IMR-90 (cell line): ENCODE measurements around the gene CELA2B. TPM values are rescaled to one million over a fixed set of nuclear protein-coding genes. Genes with fewer than 3 reads are reported as not detected.

Experiments used
- ATAC-seq: fragments of 200-7000 bp; cut with Tn5 transposase; 2 replicates; pipeline ENCODE4 v1.9.1; 2020; ENCODE audit warnings: low read depth, mild to moderate bottlenecking, moderate library complexity
- BruUV-seq: library from RNA; stranded (reverse); fragments of 400-500 nt; replicated peaks from 2 replicates; lab custom pipeline; 2021; lab: Mats Ljungman, UMichigan
- CTCF ChIA-PET: fragments of 300-600 bp; formaldehyde crosslinking; extraction: SDS; loops from one replicate; lab custom pipeline; 2021; ENCODE audit warnings: antibody characterized with exemption; lab: Yijun Ruan, JAX
- POLR2A ChIA-PET: fragments of 300-600 bp; sonication (Branson Sonifier 250); formaldehyde crosslinking; loops from one replicate; lab custom pipeline; 2022; ENCODE audit warnings: antibody characterized with exemption; ENCODE audit not compliant: unreplicated experiment; lab: Charles Lee
- DNase-seq: peaks from one replicate; pipeline ENCODE4 v3.0.0; 2013
- H2AFZ ChIP-seq: replicated peaks from 2 replicates; pipeline ENCODE3; 2013; ENCODE audit warnings: low read length, mild to moderate bottlenecking; ENCODE audit not compliant: poor library complexity
- H2AK5ac ChIP-seq: 2 replicates; pipeline ENCODE4 v1.6.1; 2013; ENCODE audit warnings: low read depth, low read length, inconsistent platforms
- H2AK9ac ChIP-seq: replicated peaks from 2 replicates; pipeline ENCODE3; 2013; ENCODE audit warnings: mild to moderate bottlenecking, low read depth, low read length, moderate library complexity; ENCODE audit not compliant: poor library complexity
- H2BK120ac ChIP-seq: 2 replicates; pipeline ENCODE4 v1.6.1; 2013; ENCODE audit warnings: low read depth, low read length, inconsistent platforms
- H2BK15ac ChIP-seq: 3 replicates; pipeline ENCODE4 v1.6.1; 2013; ENCODE audit warnings: low read depth, low read length, inconsistent platforms
- H2BK20ac ChIP-seq: 2 replicates; pipeline ENCODE4 v1.6.1; 2013; ENCODE audit warnings: low read depth, mild to moderate bottlenecking, inconsistent platforms, low read length, moderate library complexity
- H2BK5ac ChIP-seq: 2 replicates; pipeline ENCODE4 v1.6.1; 2013; ENCODE audit warnings: mild to moderate bottlenecking, low read depth, low read length, inconsistent platforms; ENCODE audit not compliant: poor library complexity, severe bottlenecking
- H3K14ac ChIP-seq: replicated peaks from 2 replicates; pipeline ENCODE4 v1.6.1; 2013; ENCODE audit warnings: low read depth, low read length, inconsistent platforms
- H3K18ac ChIP-seq: 2 replicates; pipeline ENCODE4 v1.6.1; 2013; ENCODE audit warnings: low read depth, low read length, control low read depth
- H3K23ac ChIP-seq: 2 replicates; pipeline ENCODE4 v1.6.1; 2013; ENCODE audit warnings: low read depth, low read length, inconsistent platforms
- H3K27ac ChIP-seq: 2 replicates; pipeline ENCODE4 v1.5.1; 2013; ENCODE audit warnings: mild to moderate bottlenecking, control low read depth, low read length; ENCODE audit not compliant: insufficient read depth
- H3K27me3 ChIP-seq: 2 replicates; pipeline ENCODE4 v1.6.1; 2013; ENCODE audit warnings: low read length; ENCODE audit not compliant: control insufficient read depth, insufficient read depth
- H3K36me3 ChIP-seq: 2 replicates; pipeline ENCODE4 v1.6.1; 2013; ENCODE audit warnings: low read length, mixed read lengths; ENCODE audit not compliant: control insufficient read depth, insufficient read depth
- H3K4ac ChIP-seq: 2 replicates; pipeline ENCODE4 v1.6.1; 2013; ENCODE audit warnings: low read depth, low read length, inconsistent platforms
- H3K4me1 ChIP-seq: 2 replicates; pipeline ENCODE4 v1.6.1; 2013; ENCODE audit warnings: low read length, mixed read lengths; ENCODE audit not compliant: control insufficient read depth, insufficient read depth
- H3K4me2 ChIP-seq: 2 replicates; pipeline ENCODE4 v1.6.1; 2013; ENCODE audit warnings: low read depth, mild to moderate bottlenecking, control low read depth, low read length, moderate library complexity
- H3K4me3 ChIP-seq: 2 replicates; pipeline ENCODE4 v1.5.1; 2013; ENCODE audit warnings: low read depth, mild to moderate bottlenecking, control low read depth, low read length, moderate library complexity; ENCODE audit not compliant: insufficient read depth
- H3K56ac ChIP-seq: 2 replicates; pipeline ENCODE4 v1.6.1; 2013; ENCODE audit warnings: low read length, inconsistent platforms; ENCODE audit not compliant: insufficient read depth; ENCODE audit errors: extremely low read depth
- H3K79me1 ChIP-seq, 2 experiments: 2 replicates each; pipeline ENCODE4 v1.6.1; 2013; ENCODE audit warnings: low read length in 2 of 2, inconsistent platforms in 1 of 2, low read depth in 1 of 2
- H3K9ac ChIP-seq: 2 replicates; pipeline ENCODE4 v1.6.1; 2013; ENCODE audit warnings: low read depth, low read length, control low read depth
- H3K9me1 ChIP-seq: 2 replicates; pipeline ENCODE4 v1.6.1; 2013; ENCODE audit warnings: low read length, inconsistent platforms; ENCODE audit not compliant: insufficient read depth
- H3K9me3 ChIP-seq: 2 replicates; pipeline ENCODE4 v1.6.1; 2013; ENCODE audit warnings: low read length; ENCODE audit not compliant: control insufficient read depth, insufficient read depth
- H4K20me1 ChIP-seq: 2 replicates; pipeline ENCODE4 v1.6.1; 2013; ENCODE audit warnings: low read length, inconsistent platforms; ENCODE audit not compliant: insufficient read depth
- H4K5ac ChIP-seq: 2 replicates; pipeline ENCODE4 v1.6.1; 2013; ENCODE audit warnings: mild to moderate bottlenecking, low read depth, low read length, control low read depth
- H4K8ac ChIP-seq, 2 experiments: 2 replicates each; pipeline ENCODE4 v1.6.1; 2013; ENCODE audit warnings: low read depth in 2 of 2, low read length in 2 of 2, control low read depth in 1 of 2, inconsistent platforms in 1 of 2
- H4K91ac ChIP-seq: 2 replicates; pipeline ENCODE4 v1.6.1; 2013; ENCODE audit warnings: low read depth, low read length, inconsistent platforms; ENCODE audit not compliant: insufficient read depth
- BHLHE40 ChIP-seq: fragments of 150-350 bp; IDR thresholded peaks from 2 replicates; pipeline ENCODE4 v1.6.1; 2016; ENCODE audit warnings: mild to moderate bottlenecking, low read depth, low read length
- CEBPB ChIP-seq: IDR thresholded peaks from 2 replicates; pipeline ENCODE4 v1.6.1; 2012; ENCODE audit warnings: low read depth, low read length, improper control_type of control experiment
- CHD1 ChIP-seq: IDR thresholded peaks from 2 replicates; pipeline ENCODE4 v1.6.1; 2012; ENCODE audit warnings: low read depth, low read length, improper control_type of control experiment
- CTCF ChIP-seq: conservative IDR thresholded peaks from 2 replicates; pipeline ENCODE4 v1.5.1; 2012; ENCODE audit warnings: mild to moderate bottlenecking, low read depth, low read length, improper control_type of control experiment
- ELK1 ChIP-seq: fragments of 150-350 bp; IDR thresholded peaks from 2 replicates; pipeline ENCODE4 v1.6.1; 2016; ENCODE audit warnings: low read depth, mild to moderate bottlenecking, low read length, moderate library complexity, borderline replicate concordance
- FOS ChIP-seq: fragments of 150-350 bp; IDR thresholded peaks from 2 replicates; pipeline ENCODE4 v1.6.1; 2016; ENCODE audit warnings: low read depth, low read length
- MAFK ChIP-seq: IDR thresholded peaks from 2 replicates; pipeline ENCODE4 v1.6.1; 2012; ENCODE audit warnings: low read depth, low read length, improper control_type of control experiment
- MAZ ChIP-seq: IDR thresholded peaks from 2 replicates; pipeline ENCODE4 v1.6.1; 2012; ENCODE audit warnings: low read depth, mild to moderate bottlenecking, low read length, improper control_type of control experiment, moderate library complexity, borderline replicate concordance
- MXI1 ChIP-seq: IDR thresholded peaks from 2 replicates; pipeline ENCODE4 v1.6.1; 2012; ENCODE audit warnings: low read depth, mild to moderate bottlenecking, low read length, moderate library complexity, borderline replicate concordance
- NFE2L2 ChIP-seq: fragments of 150-350 bp; IDR thresholded peaks from 2 replicates; pipeline ENCODE4 v1.6.1; 2016; ENCODE audit warnings: low read depth, mild to moderate bottlenecking, low read length
- POLR2A ChIP-seq: IDR thresholded peaks from 2 replicates; pipeline ENCODE4 v1.6.1; 2012; ENCODE audit warnings: mild to moderate bottlenecking, low read depth, low read length
- RAD21 ChIP-seq: IDR thresholded peaks from 2 replicates; pipeline ENCODE4 v1.6.1; 2012; ENCODE audit warnings: low read length, improper control_type of control experiment
- RCOR1 ChIP-seq: IDR thresholded peaks from 2 replicates; pipeline ENCODE4 v1.6.1; 2012; ENCODE audit warnings: mild to moderate bottlenecking, low read length, improper control_type of control experiment; ENCODE audit not compliant: insufficient replicate concordance
- RFX5 ChIP-seq: IDR thresholded peaks from 2 replicates; pipeline ENCODE4 v1.8.0; 2012; ENCODE audit warnings: low read depth, mild to moderate bottlenecking, low read length, moderate library complexity
- SMC3 ChIP-seq: fragments of 150-350 bp; IDR thresholded peaks from 2 replicates; pipeline ENCODE4 v1.6.1; 2016; ENCODE audit warnings: low read depth, mild to moderate bottlenecking, antibody characterized with exemption, low read length, moderate library complexity
- USF2 ChIP-seq: fragments of 150-350 bp; IDR thresholded peaks from 2 replicates; pipeline ENCODE4 v1.6.1; 2017; ENCODE audit warnings: mild to moderate bottlenecking, antibody characterized with exemption, low read length, low read depth
- WGBS, 2 experiments: methylation state at CpG; one replicate each; pipeline versions ENCODE4 v1.1.5 to v1.1.7; 2013; ENCODE audit warnings: missing lambda C conversion rate in 2 of 2; ENCODE audit not compliant: insufficient read length in 1 of 2; ENCODE audit errors: extremely low coverage in 2 of 2; 5-methylcytosine and 5-hydroxymethylcytosine counted together
- dilution Hi-C: fragments of 300-500 bp; cut with HindIII; formaldehyde crosslinking; loops from one replicate; pipeline ENCODE4 v1.14.3; 2018; ENCODE audit warnings: low sequenced_read_pairs; ENCODE audit not compliant: unreplicated experiment
- in situ Hi-C: fragments of 300-500 bp; cut with MboI; formaldehyde crosslinking; loops from 3 replicates; pipeline ENCODE4 v1.14.3; 2019; ENCODE audit warnings: low sequenced_read_pairs, inconsistent platforms, mixed read lengths
- intact Hi-C: fragments of 100-400 bp; cut with micrococcal nuclease; formaldehyde crosslinking; loops from 2 replicates; pipeline ENCODE4 v1.10.0; 2022
- polyA plus RNA-seq, 3 experiments: library from polyadenylated mRNA; depleted of rRNA; stranded (reverse); fragments of >200 nt; gene quantifications; 2 replicates each; pipeline ENCODE4 v1.2.3, GENCODE V29; 2012; ENCODE audit warnings: low replicate concordance in 1 of 3
- total RNA-seq: library from RNA; depleted of rRNA; stranded (reverse); fragments of >200 nt; gene quantifications from 2 replicates; pipeline ENCODE4 v1.2.3, GENCODE V29; 2012

CELA2B gene
- total and polyA plus RNA-seq, 2 of the 4 experiments (the other 2 are of a cell fraction): not detected

GRCh38 chr1:15449567-15449966, 26.3 kb upstream of the CELA2B start:
- BruUV-seq: no TSS peak
- H3K27ac ChIP-seq: no peak overlapping the region
- ATAC-seq (no peak), DNase-seq (no peak)
- H3K9me1 ChIP-seq: no peaks in the 10 kb centered on the region
- H2BK20ac ChIP-seq: no peak overlapping the region
- no peak overlapping the region for H3K4me2 ChIP-seq
- no peak overlapping the region for H3K4ac ChIP-seq
- H2BK15ac ChIP-seq: no peak overlapping the region
- ChIA-PET CTCF (no interaction called here), POLR2A (no interaction called here)
- peaks cover 4% of the 10 kb centered on the region for H3K9me3 ChIP-seq
- peak overlapping the region; percentile 71 for H2AK9ac ChIP-seq
- H3K14ac ChIP-seq: no peak overlapping the region
- no peaks in the 10 kb centered on the region for H4K20me1 ChIP-seq
- H2BK120ac ChIP-seq: no peak overlapping the region
- intact Hi-C loops: no loop called here
- peaks cover 16% of the 10 kb centered on the region; the same call in 1 of the 2 replicates for H3K27me3 ChIP-seq
- H3K9ac ChIP-seq: no peak overlapping the region
- H2BK5ac ChIP-seq: no peak overlapping the region
- H3K18ac ChIP-seq: no peak overlapping the region
- no peak overlapping the region for H4K91ac ChIP-seq
- H3K36me3 ChIP-seq: no peaks in the 10 kb centered on the region
- in situ Hi-C loops: no loop called here
- no peak overlapping the region for H3K23ac ChIP-seq
- TF ChIP-seq NFE2L2: no peak
- no peak for TF ChIP-seq MAFK
- no peak for TF ChIP-seq CHD1
- no peak for TF ChIP-seq RFX5
- no peak for TF ChIP-seq BHLHE40
- TF ChIP-seq ELK1: no peak
- no peak for TF ChIP-seq MXI1
- TF ChIP-seq POLR2A: no peak
- TF ChIP-seq MAZ: no peak
- no peak for TF ChIP-seq SMC3
- no peak for TF ChIP-seq USF2
- TF ChIP-seq CTCF: no peak
- TF ChIP-seq FOS: no peak
- no peak for TF ChIP-seq CEBPB
- TF ChIP-seq RAD21: no peak
- TF ChIP-seq RCOR1: no peak
- no peak overlapping the region for H4K5ac ChIP-seq
- no peak overlapping the region for H2AK5ac ChIP-seq
- H2AFZ ChIP-seq: peak overlapping the region; percentile 33
- no peak overlapping the region for H4K8ac ChIP-seq
- 83% methylated on average over 1 of the region's 3 CpGs; no CpG with 5 or more reads in 1 of the 2 experiments for WGBS, 2 experiments
- dilution Hi-C loops: no loop called here
- 0 out of 2 replicates have a peak, but pooled peaks cover 4% of the 10 kb centered on the region for H3K4me1 ChIP-seq
- no peak overlapping the region for H3K4me3 ChIP-seq
- no peak overlapping the region for H3K56ac ChIP-seq
- no peaks in the 10 kb centered on the region for H3K79me1 ChIP-seq
